NB4 (cell line): ENCODE measurements around the gene TEX13D.

Experiments
- DNase-seq: peaks from one replicate; pipeline ENCODE4 v3.0.0; 2010; ENCODE audit warnings: low read depth
- H3K4me3 ChIP-seq: one replicate; pipeline ENCODE4 v1.5.1; 2011; ENCODE audit warnings: mild to moderate bottlenecking, low read depth, low read length, moderate library complexity
- MYC ChIP-seq: IDR thresholded peaks from 2 replicates; pipeline ENCODE4 v1.6.1; 2011; ENCODE audit warnings: low read depth, low read length
- POLR2A ChIP-seq: IDR thresholded peaks from 2 replicates; pipeline ENCODE4 v1.6.1; 2011; ENCODE audit warnings: mild to moderate bottlenecking; ENCODE audit not compliant: insufficient read length; ENCODE audit errors: extremely low read depth
- TF ChIP-seq, protein P1 (sequence below): IDR thresholded peaks from 2 replicates; pipeline ENCODE4 v1.6.1; 2011; ENCODE audit warnings: low read depth, low read length
- TF ChIP-seq, protein P2 (sequence below): IDR thresholded peaks from one replicate; pipeline ENCODE4 v1.5.1; 2012; ENCODE audit warnings: low read depth, low read length

TEX13D gene

DNA sequence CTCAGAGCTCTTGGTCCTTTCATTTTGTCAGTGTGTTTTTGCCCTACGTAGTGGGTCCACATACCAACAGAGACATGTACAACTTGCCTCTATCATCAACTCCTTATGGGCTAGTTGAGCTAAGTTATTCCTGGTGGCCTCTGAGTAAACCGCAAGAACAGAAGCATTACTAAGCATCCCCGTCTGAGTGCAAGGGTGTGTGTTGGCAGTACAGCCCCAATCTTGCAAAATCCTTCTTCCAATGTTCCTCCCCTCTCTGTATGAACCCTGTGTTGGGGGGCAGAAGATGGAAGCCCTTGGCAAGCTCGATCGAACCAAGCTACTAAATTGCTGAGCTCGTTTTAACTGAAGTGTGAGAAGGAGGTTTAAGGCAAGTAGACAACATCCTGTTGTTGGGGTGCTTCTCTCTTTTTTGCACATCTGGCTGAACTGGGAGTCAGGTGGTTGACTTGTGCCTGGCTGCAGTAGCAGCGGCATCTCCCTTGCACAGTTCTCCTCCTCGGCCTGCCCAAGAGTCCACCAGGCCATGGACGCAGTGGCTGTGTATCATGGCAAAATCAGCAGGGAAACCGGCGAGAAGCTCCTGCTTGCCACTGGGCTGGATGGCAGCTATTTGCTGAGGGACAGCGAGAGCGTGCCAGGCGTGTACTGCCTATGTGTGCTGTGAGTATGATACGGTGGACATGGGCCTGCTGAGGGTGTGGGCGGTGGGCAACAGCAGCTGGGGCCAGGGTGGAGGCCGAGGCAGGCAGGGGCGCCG lies 13.8 kb downstream of the TEX13D start, which contains the start of gene SH2D1A:
SH2D1A (plus strand) TSS at position 447 of the 760 bp plus-strand sequence; CDS start at position 527, 80 bp downstream.
- no peak for TF ChIP-seq MYC
- no peak for TF ChIP-seq POLR2A
- TF ChIP-seq, protein P1, sequence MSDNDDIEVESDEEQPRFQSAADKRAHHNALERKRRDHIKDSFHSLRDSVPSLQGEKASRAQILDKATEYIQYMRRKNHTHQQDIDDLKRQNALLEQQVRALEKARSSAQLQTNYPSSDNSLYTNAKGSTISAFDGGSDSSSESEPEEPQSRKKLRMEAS = no peak
- TF ChIP-seq, protein P2, sequence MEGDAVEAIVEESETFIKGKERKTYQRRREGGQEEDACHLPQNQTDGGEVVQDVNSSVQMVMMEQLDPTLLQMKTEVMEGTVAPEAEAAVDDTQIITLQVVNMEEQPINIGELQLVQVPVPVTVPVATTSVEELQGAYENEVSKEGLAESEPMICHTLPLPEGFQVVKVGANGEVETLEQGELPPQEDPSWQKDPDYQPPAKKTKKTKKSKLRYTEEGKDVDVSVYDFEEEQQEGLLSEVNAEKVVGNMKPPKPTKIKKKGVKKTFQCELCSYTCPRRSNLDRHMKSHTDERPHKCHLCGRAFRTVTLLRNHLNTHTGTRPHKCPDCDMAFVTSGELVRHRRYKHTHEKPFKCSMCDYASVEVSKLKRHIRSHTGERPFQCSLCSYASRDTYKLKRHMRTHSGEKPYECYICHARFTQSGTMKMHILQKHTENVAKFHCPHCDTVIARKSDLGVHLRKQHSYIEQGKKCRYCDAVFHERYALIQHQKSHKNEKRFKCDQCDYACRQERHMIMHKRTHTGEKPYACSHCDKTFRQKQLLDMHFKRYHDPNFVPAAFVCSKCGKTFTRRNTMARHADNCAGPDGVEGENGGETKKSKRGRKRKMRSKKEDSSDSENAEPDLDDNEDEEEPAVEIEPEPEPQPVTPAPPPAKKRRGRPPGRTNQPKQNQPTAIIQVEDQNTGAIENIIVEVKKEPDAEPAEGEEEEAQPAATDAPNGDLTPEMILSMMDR = no peak
- DNase-seq = no peak
- no peak within 1 kb of the TSS for H3K4me3 ChIP-seq

DNA sequence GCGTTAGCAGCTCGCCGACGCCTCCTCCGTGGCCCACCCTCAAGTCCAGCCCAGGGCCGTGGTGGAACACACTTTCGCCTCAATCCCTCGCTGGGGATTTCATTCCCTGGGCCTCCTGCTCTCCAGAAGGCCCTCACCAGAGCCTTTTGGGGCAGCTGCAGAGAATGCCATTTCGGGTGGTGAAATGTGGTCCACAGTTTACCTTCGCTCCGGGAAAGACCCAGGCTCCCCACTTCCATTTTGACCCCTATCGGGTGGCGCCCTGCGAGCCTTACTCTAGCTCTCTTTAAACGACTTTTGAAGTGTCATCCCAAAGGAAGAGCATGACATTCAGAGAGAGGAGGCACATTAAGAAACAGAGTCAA lies 14.4 kb downstream of the TEX13D start:
- DNase-seq = no peak
- H3K4me3 ChIP-seq = no peak overlapping the region
- TF ChIP-seq, protein P2 = no peak
- TF ChIP-seq MYC = no peak
- TF ChIP-seq, protein P1 = no peak
- no peak for TF ChIP-seq POLR2A

DNA sequence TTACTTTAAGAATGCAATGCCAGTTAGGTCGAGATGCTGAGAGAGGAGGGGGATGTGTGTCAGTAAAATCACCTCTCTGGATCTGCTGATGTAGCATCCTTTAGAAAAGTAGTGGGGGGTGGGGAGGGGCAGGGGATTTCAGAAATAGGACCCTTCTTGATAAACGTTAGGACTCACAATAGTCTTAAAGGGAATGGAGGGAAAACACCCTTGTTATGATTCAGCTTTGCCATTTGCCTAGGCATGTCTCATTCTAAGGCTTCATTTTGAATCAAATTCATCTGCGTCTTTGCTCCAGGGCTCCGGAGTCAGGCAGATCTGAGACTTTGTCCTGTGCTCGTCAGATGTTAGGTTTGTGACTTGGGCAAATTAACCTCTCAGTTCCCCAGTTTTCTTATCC lies 14.8 kb downstream of the TEX13D start:
- TF ChIP-seq, protein P2 = no peak
- TF ChIP-seq MYC = no peak
- TF ChIP-seq, protein P1 = no peak
- no peak for TF ChIP-seq POLR2A
- no peak overlapping the region for H3K4me3 ChIP-seq
- no peak for DNase-seq

DNA sequence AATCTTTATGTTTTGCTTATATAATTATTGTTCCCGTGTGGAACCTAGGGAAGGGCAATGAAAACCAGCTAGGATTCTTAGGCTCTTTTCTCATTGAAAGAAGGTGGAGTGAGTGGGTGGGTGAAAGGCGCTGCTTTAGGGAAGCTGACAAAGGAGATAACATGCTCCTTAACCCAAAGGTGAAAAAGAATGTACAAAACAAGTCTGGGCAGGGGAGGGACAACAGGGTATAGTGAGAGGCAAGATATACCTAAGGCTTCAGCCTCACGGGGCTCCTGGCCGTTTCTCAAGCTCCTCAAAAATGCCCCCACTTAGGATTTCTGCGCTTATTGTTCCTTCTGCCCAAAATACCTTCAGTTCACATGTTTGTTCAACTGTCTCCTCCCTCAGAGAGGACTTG lies 15.7 kb downstream of the TEX13D start:
- TF ChIP-seq, protein P1 = no peak
- no peak for TF ChIP-seq POLR2A
- no peak overlapping the region for H3K4me3 ChIP-seq
- no peak for DNase-seq

DNA sequence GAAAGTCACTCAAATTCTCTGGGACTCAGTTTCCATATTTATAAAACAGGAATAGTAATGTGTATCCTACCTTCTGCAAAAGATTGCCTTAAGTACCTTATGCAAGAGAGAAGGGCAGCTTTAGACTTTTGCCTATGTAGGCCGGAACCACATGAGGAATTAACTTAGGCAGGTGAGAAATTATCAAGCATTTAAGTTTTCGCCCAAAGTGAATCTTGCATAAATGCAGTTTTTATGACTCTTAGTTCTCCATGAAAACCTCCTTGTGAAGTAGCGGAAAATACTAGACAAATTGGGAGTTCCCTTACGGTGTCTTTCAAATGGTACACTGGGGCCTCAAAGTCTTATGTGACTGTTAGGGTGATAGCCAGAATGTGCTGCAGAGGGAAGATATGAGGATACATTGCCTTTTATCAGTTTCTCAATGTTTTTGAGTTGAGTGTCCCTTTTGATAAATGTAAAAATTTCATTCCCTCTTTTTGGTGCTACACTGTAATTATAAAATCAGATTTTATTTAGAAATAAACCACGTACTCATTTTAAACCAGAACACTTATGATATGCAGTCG lies 16.5 kb downstream of the TEX13D start:
- no peak overlapping the region for H3K4me3 ChIP-seq
- DNase-seq = no peak
- TF ChIP-seq, protein P2 = no peak
- TF ChIP-seq, protein P1 = no peak
- TF ChIP-seq MYC (no peak), POLR2A (no peak)

DNA sequence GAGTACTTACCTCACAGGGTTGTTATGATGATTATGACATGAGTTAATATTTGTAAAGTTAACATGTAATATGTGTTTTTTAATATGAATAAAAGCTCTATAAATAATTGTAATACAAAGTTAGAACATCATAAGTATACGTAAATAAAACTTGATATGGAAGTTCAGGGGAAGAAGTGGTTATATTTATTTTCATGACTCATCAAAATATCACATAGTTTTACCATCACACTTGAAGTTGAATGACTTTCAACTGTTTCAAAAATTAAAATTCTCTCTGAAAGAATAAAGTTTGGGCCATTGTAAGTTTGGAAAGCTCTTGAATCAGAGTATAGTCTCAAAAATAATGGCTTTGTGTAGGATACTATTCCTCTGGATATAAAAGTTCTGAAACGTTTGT lies 22.2 kb downstream of the TEX13D start:
- H3K4me3 ChIP-seq = no peak overlapping the region
- no peak for DNase-seq
- TF ChIP-seq, protein P1 = no peak
- TF ChIP-seq, protein P2 = no peak
- TF ChIP-seq POLR2A (no peak), MYC (no peak)
